GM19324 (cell line): Measurements from ENCODE around the gene PMPCA.
A peak's percentile ranks its signal among the peaks of the same experiment; 100 is the strongest.
"Not testable (repeated sequence)": the region's sequence is repeated elsewhere in the genome, so short reads cannot be mapped to it uniquely, and the experiment has no call there.

Source experiments
- ATAC-seq: cut with Tn5 transposase; IDR thresholded peaks from one replicate; pipeline ENCODE4 v1.9.1; 2021; ENCODE audit warnings: mild to moderate bottlenecking, moderate library complexity; ENCODE audit not compliant: unreplicated experiment, low FRiP score

PMPCA gene

DNA sequence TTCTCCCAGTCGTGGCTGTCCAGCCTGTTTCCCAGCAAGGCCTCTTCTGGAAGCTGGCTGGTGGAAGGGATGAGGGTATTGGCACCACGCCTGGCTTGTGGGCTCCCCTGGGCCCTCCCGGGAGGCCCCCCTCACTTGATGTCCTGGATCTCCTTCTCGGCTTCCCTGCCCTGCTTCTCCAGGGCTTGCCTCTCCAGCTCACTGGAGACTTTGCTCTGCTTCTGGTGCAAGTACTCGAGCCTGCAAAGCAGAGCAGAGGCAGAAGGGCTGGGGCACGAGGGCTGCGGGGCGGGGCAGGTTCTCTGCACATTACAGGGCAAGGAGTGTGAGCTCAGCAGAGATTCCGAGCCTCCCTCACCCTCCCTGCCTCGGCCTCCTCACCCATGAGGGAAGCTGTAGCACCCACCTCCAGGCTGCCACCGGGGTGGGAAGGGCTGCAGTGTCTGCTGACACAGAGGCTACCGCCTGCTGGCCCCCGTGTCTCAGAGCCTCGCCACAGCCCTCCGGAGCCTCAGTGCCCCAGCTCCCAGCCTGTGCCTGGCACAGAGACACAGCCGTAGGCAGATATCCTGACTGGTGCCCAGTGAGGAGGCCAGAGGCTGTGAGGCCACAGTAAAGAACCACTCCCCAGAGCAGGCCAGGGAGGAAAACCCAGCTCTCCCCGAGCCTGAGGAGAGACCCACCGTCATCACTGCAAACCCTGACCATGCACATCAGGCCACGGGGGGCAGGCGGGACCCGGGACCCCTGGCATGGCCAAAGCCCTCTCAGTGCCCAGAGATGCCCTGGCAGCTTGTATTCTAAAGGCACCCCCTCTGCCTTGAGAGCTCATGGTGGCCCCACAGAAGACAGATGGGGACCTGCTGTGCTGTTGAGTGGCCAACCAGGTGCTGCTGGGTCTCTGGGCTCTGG lies 17.7 kb upstream of the PMPCA start:
- no peak for ATAC-seq

DNA sequence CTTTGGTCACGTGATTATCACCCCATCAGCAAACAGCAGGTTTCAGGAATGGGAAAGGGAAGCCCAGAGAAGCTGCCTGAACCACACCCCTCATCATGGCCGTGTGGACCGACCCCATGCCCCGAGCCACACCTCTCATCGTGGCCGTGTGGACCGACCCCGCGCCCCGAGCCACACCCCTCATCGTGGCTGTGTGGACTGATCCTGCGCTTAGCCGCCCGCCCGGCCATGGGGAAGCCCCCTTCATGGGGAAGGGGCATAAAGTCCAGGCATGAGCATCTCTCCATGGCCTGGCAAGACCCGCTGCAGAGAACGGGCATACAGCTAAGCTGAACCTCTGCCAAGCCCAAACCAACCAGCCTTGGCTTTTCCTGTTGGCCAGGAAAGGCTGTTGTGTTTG lies 16.9 kb upstream of the PMPCA start:
- ATAC-seq, result no peak

GRCh38 chr9:136394312-136395019 lies 16.0 kb upstream of the PMPCA start:
- no peak for ATAC-seq

GRCh38 chr9:136395020-136395340 lies 15.5 kb upstream of the PMPCA start:
- ATAC-seq, result no peak

DNA sequence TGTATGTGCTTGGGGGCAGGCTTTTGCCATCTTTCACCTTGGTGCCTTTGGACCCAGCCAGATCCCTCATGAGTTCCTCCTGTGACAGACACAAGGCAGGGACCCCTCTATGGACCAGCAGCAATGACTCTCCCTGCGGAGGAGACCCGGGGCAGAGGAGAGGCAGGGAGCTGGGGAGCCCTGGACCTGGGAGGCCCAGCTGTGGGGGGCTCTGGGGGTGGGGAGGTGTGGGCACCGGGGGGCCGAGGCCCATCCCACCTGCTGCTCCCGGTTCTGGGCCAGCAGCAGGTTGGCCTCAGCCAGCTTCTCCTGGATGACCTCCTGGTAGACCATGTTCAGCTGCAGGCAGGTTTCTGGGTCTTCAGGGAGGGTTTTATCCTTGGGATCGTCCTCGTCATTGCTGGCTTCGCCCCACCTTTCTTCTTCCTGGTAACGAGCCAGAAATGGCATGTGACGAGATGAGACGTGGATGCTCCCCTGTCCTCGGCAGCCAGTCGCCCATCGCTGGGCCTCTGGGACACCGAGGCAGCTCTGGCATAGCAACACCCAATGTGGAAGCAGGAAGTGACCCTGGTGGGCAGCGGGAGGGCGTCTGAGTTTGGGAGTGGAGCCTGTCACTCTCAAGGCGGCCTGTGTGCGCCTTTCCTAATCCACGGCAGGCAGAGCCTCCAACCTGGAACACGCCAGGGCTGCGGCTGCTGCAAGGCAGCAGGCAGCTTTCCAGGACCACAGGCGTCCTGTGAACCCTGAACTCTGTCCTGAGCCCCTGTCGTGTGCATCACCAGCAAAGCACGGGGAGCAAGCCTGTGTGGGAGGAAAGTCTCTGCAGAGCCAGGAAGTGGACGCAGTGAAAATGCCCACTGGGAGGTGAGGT lies 14.9 kb upstream of the PMPCA start:
- no peak for ATAC-seq

GRCh38 chr9:136396219-136396515 lies 14.3 kb upstream of the PMPCA start:
- ATAC-seq, result no peak

GRCh38 chr9:136397643-136398042 lies 12.8 kb upstream of the PMPCA start:
- ATAC-seq, result no peak

DNA sequence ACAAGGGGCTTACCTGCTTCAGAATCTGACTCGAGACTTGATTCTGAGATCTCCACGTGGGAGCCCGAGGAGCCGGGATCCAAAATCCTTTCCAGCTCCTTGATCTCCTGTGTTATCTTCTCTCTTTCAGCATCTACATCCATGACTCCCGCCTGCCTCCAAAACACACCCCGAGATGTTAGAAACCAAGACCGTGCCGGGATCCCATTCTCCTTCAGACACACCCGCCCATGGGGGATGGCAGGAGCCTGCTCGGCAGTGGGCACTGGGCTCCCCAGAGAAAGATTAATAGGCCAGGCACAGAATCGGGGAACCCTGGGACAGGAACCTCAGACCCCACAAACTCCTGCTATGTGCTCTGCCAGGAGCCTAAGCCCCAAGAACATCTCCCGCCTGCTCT lies 12.2 kb upstream of the PMPCA start:
- no peak for ATAC-seq

DNA sequence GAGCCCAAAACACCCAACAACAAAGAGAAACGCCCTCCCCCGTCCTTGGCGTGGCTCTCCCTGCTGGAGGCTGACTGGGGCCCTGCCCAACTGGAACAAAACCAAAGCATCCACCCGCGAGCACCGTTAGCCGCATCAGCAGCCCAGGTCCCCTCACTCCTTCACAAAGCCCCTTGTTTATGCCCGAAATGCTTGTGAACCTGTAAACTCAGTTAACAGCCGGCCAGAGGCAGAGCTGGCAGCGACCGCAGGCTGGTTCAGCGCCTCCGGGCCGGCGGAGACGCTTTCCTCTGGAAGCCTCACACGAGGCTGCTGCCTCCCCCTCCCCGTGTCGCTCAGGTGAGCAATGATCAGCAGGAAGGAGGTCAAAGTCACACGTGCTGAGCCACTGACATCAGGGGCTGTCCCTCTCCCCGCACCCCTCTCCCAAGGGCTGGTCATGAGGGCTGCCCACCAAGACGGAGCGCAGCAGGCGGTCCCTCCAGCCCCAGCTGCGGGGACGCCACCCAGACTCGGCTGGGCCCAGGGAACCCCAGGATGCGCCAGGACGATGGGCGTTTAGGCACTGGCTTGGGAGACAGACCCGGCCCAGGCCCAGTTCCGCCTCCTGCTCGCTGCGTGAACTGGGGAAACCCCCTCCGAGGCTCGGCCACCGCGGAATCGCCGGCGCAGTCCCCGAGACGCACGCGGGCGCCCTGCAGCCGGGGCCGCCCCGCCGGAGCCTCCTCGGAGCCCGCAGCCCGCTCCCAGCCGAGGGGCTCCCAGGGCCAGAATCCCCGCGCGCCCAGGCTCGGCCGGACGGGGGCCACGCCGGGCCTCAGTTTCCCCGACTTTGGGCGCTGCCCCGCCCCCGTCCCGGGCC lies 11.1 kb upstream of the PMPCA start:
- ATAC-seq, result peak; percentile 22

DNA sequence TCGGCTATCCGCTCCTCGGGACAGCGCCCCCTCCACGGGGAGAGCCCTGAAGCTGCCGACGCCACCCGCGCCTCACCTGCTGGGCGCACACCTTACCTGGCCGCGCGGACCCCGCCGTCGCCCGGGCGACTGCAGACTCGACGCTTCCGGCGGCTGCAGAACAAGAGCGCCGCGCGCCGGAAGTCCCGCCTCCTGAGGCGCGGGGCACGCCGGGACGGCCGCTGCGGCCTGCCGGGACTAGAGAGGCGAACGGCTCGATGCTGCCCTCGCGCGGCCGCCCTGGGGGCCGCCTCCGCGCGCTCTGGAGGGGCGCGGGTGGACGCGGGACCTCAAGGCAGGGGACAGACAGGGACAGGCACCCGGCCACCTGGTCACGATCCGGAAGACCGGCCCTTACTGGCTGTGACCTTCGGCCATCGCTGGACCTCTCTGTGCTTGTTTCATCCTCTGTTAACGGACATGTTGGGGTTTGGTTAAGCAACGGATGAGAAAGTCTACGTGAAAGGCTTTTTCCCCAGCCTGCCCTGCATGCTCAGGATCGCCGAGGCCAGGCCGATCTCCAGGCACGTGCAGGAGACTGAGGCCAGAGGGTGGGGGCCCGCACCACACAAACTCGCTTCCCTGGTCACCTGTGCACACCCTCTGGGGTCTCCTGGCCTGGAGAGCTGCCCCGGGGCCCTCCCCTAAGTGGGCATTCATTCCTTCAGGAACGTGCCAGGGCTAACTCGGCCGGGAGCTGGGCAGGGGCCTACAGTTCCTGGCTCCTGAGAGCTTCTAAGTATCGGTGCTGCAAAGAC lies 10.2 kb upstream of the PMPCA start, which contains the start of gene SNAPC4:
SNAPC4 (minus strand) TSS at position 133 of the 797 bp plus-strand sequence. CDS start 1,742 bp downstream, outside the sequence.
- ATAC-seq, result peak; percentile 79

GRCh38 chr9:136401173-136401922 lies 9.1 kb upstream of the PMPCA start:
- ATAC-seq, result no peak

DNA sequence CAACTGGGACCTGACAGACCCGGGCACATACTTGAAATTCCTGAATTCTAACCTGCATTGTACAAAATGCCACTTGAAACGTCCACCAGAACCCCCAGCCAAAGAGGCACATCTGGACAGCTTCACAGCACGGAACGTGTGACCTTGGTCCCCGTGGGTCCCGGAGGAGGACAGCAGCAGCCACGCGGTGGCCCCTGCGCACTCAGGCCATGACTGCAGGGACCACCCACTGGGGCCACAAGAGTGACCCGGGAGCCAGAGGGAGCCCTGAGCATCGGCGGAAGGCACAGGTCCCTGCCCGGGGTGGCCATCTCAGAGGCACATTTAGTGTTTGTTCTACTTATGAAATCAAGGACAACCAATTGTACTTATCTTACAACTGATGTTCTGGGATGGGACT lies 8.4 kb upstream of the PMPCA start:
- ATAC-seq, result no peak

DNA sequence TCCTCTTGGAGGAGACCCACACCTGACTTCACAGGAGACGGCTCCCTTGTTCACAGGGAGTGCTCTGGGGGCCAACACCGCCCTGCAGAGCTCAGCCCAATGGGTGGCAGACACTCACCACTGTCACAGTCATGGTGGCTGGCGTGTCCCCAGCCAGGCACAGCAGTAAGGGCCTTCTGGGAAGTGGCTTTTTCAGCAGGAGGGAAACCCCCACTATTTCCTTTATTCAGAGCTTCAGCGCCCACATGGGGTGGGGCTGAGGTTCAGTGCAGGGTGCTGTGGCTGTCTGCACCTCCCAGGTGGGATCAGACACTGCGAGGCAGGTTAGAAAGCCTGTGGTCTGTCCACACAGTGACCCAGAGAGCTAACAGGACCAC lies 6.9 kb upstream of the PMPCA start:
- ATAC-seq, result no peak

GRCh38 chr9:136403915-136404800 lies 6.3 kb upstream of the PMPCA start:
- ATAC-seq, result no peak

- ATAC-seq, result no peak
These were observed 5.7 kb upstream of the PMPCA start for GRCh38 chr9:136404801-136405136.

- no peak for ATAC-seq
These were observed 5.0 kb upstream of the PMPCA start for GRCh38 chr9:136405481-136405880.

GRCh38 chr9:136405904-136406303 lies 4.6 kb upstream of the PMPCA start:
- ATAC-seq, result not testable (repeated sequence)

GRCh38 chr9:136407061-136407460 lies 3.4 kb upstream of the PMPCA start:
- ATAC-seq, result not testable (repeated sequence)
